Mammary microvascular endothelial cell (primary cell): ENCODE results near the gene FAM43B. TPM values are rescaled to one million over a fixed set of nuclear protein-coding genes. Genes with fewer than 3 reads are reported as not detected.

Source experiments
- total RNA-seq: library from RNA; depleted of rRNA; stranded (reverse); fragments of >200 nt; gene quantifications from 2 replicates; pipeline ENCODE4 v1.2.3, GENCODE V29; 2015

Gene FAM43B, protein sequence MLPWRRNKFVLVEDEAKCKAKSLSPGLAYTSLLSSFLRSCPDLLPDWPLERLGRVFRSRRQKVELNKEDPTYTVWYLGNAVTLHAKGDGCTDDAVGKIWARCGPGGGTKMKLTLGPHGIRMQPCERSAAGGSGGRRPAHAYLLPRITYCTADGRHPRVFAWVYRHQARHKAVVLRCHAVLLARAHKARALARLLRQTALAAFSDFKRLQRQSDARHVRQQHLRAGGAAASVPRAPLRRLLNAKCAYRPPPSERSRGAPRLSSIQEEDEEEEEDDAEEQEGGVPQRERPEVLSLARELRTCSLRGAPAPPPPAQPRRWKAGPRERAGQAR
- not detected in 2 replicates for total RNA-seq

DNA sequence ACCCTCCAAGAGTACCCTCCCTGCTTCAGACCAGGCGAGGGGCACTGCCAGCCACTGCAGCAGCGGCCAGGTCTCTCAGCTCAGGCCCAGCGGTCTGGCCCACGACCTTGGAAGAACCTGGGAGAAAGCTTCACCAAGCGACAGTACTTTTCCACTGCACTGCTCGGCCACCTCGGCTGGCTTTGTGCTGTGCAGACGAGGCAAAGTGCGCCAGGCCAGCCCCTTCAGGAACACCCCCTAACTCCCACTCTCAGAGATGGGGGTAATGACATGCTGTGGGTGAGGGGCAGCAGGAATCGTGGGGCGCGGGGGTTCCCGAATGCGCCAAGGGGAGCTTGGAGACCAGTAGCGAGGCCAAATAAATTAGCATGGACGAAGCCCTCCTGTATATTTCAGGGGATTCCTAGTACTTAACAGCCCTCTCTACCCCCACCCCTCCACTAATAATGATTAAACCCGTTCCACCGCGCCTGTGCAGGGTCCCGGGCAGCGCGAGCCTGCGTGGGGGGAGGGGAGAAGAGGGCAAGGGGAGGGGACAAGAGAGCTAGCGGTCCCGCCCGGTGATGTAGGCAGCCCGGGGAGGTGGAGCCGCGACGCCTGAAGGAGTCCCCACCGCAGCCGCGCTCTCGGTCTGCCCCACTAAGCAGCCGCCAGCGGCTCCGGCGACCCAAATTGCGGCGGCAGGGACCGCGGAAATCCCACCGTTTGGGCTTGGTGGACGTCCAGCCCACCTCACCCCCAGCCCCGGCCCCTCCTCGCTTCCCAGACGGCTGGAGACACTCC lies at the start of gene FAM43B:
TSS of gene FAM43B (plus strand) at position 629 of the 783 bp plus-strand sequence. CDS start 401 bp downstream, outside the sequence.

GRCh38 chr1:20507564-20508410 lies 44.6 kb upstream of the FAM43B start, which contains the start of gene MUL1:
Gene MUL1, minus strand, starts transcription at chr1:20508151. Its CDS starts 127 bp downstream, at chr1:20508024.

DNA sequence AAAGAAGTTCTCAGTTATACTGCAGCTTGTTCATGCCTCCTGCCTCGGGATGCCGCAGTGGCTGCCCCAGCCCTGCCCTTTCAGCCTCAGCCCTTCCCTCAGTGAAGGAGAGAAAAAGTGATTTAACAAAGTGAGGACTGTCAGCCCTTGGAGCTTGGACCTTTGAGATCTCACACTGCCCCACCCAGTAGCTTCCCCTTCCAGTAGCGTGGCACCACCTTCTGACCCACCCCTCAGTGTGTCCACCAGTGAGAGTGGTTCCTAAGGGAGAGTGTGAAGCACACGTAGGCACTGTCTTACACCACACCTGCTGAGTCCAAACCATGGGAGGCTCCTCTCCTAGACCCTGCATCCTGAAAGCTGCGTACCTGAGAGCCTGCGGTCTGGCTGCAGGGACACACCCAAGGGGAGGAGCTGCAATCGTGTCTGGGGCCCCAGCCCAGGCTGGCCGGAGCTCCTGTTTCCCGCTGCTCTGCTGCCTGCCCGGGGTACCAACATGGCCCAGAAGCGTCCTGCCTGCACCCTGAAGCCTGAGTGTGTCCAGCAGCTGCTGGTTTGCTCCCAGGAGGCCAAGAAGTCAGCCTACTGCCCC lies 36.4 kb downstream of the FAM43B start, which contains the start of gene CDA:
TSS of gene CDA (plus strand) at position 464 of the 592 bp plus-strand sequence. CDS start at position 497, 33 bp downstream.

Other genes with a start within 250 kb of the FAM43B start
- 2.2 and 3.7 TPM in 2 replicates for gene CAMK2N1, start 66.4 kb upstream of the FAM43B start, total RNA-seq
- 34.6 and 38.0 TPM in 2 replicates for gene MUL1, start 44.4 kb upstream of the FAM43B start, total RNA-seq
- gene CDA, start 36.5 kb downstream of the FAM43B start, total RNA-seq = 0.13 and 1.1 TPM in 2 replicates
- gene PINK1, start 80.9 kb downstream of the FAM43B start, total RNA-seq = 33.5 and 36.4 TPM in 2 replicates
- gene DDOST, start 108.8 kb downstream of the FAM43B start, total RNA-seq = 301 and 336 TPM in 2 replicates
- gene KIF17, start 165.4 kb downstream of the FAM43B start, total RNA-seq = 25.2 and 28.1 TPM in 2 replicates
- 2.9 and 5.1 TPM in 2 replicates for gene SH2D5, start 180.1 kb downstream of the FAM43B start, total RNA-seq
- 103 and 110 TPM in 2 replicates for gene HP1BP3, start 234.7 kb downstream of the FAM43B start, total RNA-seq